NCI-H2196 (cell line): ENCODE results near the gene CLSTN1.
"Not testable (repeated sequence)": the region's sequence is repeated elsewhere in the genome, so short reads cannot be mapped to it uniquely, and the experiment has no call there.

Experiments
- DNase-seq: peaks from one replicate; lab custom pipeline; 2025; ENCODE audit not compliant: unreplicated experiment; lab: John Stamatoyannopoulos, UW

The CLSTN1 gene

DNA sequence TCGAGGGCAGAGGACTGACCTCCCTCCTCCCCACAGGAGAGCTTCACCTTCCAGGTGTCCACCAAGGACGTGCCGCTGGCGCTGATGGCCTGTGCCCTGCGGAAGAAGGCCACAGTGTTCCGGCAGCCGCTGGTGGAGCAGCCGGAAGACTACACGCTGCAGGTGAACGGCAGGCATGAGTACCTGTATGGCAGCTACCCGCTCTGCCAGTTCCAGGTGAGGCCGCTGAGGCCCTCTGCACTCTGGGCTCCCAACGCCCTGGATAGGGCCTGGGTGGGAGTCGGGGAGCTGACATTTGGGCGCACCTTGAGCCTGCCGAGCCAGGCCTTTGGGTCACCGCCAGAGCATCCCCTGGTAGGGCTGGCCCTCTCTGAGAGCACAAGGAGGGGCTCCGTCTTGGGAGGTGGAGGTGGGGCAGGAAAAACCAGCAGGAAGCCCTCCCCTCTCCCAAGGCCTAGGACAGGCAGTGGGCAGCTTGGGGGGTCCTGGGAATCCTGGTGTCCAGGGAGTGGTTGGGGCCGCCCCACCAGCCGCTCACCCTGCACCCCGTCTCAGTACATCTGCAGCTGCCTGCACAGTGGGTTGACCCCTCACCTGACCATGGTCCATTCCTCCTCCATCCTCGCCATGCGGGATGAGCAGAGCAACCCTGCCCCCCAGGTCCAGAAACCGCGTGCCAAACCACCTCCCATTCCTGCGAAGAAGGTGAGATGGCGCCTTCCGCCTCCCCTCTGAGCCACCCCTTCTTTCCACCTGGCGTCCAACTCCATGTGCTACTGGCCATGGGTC is 107.2 kb downstream of the CLSTN1 start:
- no peak for DNase-seq

DNA sequence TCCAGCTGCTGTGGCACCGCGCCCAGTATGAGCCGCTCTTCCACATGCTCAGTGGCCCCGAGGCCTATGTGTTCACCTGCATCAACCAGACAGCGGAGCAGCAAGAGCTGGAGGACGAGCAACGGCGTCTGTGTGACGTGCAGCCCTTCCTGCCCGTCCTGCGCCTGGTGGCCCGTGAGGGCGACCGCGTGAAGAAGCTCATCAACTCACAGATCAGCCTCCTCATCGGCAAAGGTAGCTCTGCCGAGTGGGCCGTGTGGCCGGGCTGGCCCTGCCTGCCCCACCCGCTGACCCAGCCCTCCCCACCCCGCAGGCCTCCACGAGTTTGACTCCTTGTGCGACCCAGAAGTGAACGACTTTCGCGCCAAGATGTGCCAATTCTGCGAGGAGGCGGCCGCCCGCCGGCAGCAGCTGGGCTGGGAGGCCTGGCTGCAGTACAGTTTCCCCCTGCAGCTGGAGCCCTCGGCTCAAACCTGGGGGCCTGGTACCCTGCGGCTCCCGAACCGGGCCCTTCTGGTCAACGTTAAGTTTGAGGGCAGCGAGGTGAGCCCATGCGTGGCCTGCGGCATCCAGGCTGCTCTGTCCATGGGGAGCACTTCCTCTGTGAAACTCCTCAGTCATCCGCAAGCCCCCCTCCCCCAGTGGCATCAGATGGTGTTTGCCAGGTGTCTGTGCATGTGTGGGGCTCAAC is 108.1 kb downstream of the CLSTN1 start:
- no peak for DNase-seq

DNA sequence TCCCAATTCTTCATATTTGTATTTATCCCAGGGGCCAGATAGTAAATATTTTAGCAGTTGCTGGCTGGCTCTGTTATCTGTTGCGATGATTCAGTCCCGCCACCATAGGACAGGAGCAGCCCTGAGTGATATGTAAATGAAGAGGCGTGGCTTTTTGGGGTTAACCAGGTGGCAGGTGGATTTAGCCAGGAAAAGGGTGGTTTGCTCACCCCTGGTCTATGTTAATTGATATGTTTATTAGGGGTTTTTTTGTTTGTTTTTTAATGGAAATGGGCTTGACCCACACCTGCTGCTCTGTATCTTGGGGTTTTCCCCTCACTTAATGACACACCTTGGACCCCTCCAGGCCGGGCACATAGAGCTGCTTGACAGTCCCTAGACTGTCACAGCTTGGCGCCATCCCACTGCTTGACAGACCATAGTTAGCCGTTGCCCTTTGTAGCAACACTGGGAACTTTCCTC is 109.5 kb downstream of the CLSTN1 start:
- no peak for DNase-seq

DNA sequence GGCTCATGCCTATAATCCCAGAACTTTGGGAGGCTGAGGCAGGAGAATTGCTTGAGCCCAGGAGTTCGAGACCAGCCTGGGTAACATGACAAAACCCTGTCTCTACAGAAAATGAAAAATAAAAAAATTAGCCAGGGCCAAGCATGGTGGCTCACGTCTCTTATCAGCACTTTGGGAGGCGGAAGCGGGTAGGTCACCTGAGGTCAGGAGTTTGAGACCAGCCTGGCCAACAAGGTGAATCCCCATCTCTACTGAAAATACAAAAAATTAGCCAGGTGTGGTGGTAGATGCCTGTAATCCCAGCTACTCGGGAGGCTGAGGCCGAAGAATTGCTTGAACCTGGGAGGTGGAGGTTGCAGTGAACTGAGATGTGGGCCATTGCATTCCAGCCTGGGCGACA is 111.0 kb downstream of the CLSTN1 start:
- not testable (repeated sequence) for DNase-seq

DNA sequence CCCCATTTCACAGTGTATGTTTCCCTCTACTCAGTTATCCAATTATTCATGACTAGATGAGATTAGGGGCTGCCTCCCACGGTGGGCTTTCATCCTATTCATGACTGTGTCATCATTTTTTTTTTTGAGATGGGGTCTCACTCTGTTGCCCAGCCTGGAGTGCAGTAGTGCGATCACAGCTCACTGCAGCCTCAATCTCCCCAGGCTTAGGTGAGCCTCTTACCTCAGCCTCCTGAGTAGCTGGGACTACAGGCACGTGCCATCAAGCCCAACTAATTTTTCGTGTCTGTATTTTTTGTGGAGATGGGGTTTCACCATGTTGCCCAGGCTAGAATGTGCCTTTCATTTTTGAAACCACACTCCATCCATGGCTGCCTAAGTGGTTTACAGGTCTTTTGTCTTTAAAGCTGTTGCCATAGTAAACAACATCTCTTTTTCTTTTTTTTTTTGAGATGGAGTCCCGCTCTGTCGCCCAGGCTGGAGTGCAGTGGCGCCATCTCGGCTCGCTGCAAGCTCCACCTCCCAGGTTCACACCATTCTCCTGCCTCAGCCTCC is 112.2 kb downstream of the CLSTN1 start:
- DNase-seq: no peak

DNA sequence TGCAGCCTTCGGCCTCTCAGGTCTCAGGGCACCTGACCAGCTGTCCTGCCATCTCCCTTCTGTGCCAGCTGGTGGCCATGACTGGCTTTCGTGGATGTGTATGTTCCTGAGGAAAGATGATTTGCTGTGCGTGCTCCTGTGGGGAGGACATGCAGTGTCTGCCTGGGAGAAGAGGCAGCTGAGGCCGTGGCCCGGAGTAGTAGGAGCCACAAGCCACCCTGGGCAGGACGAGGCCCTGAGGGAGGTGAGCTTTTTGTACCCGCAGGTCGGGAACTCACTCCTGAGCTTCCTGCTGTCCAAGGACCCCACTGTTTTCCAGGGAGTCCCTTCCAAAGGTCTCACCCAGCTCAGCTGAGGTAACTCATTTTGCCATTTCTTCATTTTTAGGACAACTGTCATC is 113.7 kb downstream of the CLSTN1 start:
- no peak for DNase-seq

DNA sequence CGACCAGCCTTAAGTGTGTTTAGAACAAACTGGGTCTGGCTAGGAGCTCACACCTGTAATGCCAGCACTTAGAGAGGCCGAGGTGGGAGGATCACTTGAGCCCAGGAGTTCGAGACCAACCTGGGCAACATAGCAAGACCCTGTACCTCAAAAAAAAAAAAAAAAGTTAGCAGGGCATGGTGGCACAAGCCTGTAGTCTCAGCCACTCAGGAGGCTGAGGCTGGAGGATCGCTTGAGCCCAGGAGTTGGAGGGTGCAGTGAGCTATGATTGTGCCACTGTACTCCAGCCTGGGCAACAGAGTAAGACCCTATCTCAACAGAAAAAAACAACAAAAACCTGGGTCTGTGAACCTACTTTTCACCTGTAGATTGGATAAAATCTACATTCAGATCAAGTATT is 117.6 kb downstream of the CLSTN1 start:
- no peak for DNase-seq

DNA sequence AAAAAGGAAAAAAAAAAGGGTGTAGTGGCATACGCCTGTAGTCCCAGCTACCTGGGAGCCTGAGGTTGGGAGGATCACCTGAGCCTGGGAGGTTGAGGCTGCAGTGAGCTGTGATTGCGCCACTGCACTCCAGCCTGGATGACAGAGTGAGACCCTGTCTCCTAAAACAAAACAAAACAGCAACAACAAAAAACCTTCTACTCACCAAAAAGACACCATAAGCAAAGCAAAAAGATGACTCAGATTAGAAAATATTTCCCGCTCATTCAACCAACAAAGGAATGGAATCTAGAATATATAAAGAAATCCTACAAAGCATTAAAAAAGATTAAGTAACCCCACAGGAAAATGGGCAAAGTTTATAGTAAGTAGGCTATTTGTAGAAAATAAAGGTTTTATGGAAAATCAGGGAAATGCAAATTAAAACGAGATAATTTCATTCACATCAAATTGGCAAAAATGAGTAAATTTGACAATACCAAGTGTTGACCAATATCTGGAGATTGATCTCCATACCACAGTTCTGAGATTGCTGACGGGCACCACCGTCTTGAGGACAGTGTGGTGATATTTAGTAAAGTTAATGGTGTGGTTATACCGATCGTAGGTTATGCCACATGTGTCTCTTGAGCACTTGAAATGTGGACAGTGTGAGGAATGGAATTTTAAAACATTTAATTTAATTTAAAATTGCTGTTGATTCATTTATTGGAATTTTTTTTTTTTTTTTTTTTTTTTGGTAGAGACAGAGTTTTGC is 118.2 kb downstream of the CLSTN1 start:
- no peak for DNase-seq

DNA sequence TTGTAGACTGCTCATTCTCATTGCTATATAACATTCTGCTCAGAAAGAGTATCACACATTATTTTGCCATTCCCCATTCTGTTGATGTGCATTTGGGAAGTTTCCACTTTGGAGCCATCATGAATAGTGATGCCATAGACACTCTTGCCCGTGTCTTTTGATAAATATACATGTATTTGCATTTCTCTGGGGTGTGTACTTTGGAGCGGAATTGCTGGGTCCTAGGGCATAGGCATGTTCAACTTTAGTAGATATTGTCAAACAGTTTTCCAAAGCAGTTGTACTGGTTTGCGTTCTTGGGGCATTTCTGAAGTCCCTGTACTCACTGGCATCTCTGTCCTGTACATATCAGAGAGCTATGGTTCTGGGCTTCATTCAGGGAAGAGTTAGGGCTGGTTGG is 120.1 kb downstream of the CLSTN1 start:
- DNase-seq: no peak

DNA sequence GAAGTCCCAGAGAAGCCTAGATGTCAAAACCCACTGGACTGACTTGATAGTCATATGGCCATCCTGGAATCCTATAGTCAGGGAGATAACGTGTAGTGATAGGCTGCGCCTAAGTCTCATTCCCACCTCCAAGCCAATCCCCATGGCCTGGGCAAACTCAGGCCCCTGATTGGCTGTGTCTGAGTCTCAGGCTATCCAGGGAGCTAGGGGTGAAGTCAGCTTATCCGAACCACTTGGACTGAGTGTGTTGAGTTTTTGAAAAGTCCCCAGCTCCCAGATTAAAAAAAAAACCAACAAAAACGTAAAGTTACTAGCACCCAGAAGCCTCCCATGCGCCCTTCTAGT is 120.6 kb downstream of the CLSTN1 start:
- no peak for DNase-seq

DNA sequence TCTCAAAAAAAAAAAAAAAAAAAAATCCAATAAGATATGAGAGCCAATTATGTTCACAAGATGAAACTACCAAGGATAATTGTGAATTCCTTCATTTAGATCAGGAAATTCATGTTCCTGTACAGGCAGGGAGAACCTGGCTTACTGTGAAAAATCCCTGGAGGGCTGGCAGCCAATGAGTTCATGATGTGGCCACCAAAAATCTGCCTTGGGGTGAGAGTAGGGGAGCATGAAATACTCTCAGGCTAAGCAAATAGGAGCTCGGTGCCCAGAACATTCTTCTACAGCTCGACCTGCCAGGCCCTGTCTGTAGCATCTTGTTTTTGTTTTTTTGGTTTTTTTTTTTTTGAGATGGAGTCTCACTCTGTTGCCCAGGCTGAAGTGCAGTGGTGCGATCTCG is 122.1 kb downstream of the CLSTN1 start:
- no peak for DNase-seq

DNA sequence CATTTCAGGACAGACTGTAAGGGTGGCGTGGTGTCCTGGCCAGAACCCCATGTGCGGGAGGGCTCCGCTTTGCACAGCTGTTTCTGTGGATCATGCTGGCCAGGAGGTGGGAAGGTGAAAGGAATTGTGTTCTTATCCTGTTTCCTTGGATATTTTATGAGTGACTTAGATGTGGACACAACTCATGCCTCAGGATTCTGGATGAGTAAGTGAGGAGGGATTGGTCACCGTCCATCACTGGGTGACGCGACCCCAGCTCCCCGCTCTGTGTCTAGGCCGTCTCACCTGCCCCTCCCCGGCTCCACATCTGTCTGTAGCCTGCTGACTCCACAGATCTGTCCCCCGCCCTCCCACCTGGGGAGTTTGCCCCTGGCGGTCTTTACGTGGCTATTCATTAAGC is 123.4 kb downstream of the CLSTN1 start:
- DNase-seq: no peak

DNA sequence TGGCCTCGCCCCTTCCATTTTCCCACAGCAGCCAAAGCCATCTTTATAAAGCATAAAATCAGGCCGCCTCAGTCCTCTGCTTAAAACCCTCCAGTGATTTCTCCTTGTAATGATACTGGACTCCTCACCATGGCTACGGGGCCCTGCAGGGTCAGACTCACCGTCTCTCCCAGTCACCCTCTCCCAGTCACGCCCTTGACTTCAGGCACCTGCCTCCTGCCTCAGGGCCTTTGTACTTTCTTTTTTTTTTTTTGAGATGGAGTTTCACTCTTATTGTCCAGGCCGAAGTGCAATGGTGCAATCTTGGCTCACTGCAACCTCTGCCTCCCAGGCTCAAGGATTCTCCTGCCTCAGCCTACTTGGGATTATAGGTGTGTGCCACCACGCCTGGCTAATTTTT is 124.4 kb downstream of the CLSTN1 start:
- DNase-seq: no peak

DNA sequence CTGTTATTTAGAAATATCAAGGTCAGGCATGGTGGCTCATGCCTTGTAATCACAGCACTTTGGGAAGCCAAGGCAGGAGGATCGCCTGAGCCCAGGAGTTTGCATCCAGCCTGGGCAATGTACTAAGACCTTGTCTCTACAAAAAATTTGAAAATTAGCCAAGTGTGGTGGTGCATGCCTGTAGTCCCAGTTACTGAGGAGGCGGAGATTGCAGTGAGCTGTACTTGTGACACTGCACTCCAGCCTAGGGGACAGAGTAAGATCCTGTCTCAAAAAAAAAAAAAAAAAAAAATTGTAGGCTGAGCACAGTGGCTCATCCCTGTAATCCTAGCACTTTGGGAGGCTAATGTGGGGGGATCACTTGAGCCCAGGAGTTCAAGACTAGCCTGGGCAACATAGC is 127.0 kb downstream of the CLSTN1 start:
- no peak for DNase-seq

DNA sequence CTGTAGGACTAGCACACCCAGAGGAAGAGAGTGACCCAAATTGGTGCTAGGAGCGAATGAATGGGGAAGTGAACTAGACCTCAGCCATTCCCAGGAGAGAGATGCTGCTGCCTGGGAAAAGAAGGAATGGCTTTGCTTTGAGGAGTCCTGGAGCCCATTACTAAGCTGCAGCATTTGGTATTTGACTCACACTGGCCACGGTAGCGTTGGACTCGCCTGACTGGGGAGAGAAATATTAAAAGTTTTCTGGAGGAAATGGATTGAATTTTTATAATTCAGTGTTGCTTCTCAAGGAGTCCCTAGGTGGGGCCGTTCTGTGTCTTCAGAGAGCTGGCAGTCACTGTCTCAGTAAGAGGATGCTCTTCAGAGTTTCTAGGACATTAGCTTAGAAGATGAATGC is 132.1 kb downstream of the CLSTN1 start:
- DNase-seq: no peak

DNA sequence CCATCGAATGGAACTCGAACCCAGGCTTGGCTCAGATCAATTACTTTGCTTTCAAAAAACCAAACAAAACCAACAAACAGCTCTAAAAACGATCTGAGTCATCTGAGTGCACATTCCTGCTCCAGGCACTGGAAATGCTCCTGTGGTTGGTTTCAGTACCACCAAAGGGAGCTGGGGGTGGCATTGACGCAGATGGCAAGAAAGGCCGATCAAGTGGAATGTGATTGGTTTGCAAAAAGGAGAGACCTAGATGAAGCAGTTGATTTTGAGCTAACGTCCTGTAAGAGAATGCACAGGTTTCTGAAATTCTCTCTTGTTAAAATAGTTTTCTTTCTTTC is 132.7 kb downstream of the CLSTN1 start:
- no peak for DNase-seq

DNA sequence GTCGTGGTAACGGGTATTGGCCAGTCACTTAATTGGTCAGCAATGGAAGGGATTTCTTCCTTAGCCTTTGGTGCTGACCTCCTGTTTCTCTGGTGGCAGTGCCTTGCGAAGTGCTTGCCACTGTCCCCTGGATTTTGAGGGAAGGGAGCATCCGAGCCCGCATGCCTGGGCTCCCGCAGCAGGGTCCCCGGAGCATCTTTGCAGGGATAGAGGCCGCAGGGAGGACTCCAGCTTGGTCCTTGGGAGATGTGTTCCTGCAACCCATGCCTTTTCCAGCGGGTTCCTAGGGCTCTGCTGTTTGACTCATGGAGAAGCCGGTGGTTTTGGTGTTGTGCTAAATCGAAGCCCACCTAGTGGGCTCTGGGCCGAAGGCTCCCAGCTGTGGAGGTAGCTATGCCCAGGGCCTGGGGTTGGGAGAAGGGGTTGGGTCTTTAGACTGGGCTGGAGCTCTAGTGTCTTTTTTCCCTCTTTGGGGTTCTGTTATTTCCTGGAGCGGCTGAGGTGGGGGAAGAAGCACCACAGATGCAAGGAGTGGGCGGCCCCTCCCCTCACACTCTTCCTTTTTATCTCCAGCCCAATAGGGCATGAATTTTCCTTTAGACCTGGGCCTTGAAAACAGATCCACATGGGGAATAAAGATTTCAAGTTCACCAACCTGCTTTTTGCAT is 133.2 kb downstream of the CLSTN1 start:
- DNase-seq: no peak

DNA sequence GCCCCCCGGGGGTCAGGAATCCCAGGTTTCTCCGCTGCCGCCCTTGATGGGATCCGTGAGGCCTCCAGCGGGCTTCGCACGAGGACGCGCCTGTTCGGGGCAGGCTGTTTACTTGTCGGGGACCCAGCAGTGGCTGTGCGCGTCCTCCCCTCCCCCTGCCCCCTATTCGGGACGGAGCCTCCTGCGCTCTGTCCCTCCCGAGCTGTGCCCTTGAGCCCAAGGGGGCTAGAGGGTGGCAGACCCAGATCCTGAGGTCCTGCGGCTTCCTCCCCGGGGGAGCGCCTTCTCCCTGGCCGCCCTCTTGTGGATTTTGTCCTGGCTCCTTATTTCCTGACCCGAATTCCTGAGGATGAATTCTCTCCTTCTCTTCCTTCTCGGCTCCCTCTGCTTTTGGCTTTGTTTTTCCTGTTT is 133.8 kb downstream of the CLSTN1 start:
- DNase-seq: no peak

DNA sequence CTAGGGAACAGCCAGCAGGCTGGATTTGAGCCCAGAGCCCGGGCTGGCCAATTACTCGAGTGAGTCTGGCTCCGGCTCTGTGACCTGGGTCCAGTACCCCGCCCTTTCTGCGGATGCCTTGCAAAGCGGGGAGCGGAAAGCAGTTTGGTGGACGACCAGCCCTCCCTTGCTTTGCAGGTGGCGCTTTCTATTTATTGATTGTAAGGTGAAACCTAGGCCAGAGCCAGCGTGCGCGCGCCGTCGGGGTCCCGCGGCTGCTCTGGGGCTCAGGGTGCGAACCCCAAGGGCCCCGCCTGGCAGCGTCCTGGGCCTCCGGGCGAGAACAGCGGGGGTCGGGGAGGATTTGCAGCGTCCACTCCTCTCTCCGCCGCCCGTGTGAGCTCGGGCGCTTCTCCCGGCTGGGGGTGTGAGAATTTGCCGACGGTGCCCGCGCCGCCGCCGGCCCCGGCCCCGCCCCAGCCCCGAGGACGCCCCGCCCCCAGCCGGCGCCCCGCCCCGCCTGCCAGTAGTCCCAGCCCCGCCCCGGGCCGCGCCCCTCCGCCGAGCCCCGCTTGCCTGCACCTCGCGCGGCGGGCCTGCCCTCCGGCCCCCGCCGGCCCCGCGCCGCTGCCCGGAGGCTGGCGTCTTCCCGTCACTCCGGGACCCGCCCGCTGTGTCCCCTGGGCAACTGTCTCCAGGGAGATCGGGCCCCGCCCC is 134.6 kb downstream of the CLSTN1 start:
- DNase-seq: peak; percentile 74

DNA sequence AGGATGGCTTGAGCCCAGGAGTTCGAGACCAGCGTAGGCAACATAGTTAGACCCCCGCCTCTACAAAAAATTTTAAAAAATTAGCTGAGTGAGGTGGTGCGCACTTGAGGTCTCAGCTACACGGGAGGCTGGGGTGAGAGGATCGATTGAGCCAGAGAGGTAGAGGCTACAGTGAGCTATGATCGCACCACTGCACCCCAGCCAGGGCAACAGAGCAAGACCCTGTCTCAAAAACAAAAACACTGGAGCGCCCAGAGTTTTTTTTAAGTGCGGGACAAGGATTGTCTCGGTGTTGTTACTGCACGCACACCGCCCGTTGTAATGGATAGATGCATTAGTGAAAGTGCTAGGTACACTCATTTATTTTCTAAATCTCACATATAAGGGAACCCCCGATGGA is 135.2 kb downstream of the CLSTN1 start:
- DNase-seq: no peak
